Keratinocyte (primary cell): ENCODE measurements around the gene BCAT1. TPM values are rescaled to one million over a fixed set of nuclear protein-coding genes. Genes with fewer than 3 reads are reported as not detected.

Experiments used
- DNase-seq: peaks from one replicate; pipeline ENCODE4 v3.0.0-alpha.2; 2011; ENCODE audit warnings: low read depth, missing footprints, low spot score
- FAIRE-seq: peaks from 2 replicates; lab custom pipeline; 2011; peaks lifted over from hg19 to GRCh38; lab: Jason Lieb, UNC
- H2AFZ ChIP-seq: 2 replicates; pipeline ENCODE4 v1.6.0; 2012; ENCODE audit warnings: low read length, control low read depth, inconsistent platforms; ENCODE audit not compliant: control insufficient read depth
- H3K27ac ChIP-seq: 2 replicates; pipeline ENCODE4 v1.5.1; 2011; ENCODE audit warnings: low read length; ENCODE audit not compliant: control insufficient read depth, insufficient read depth
- H3K27me3 ChIP-seq: 3 replicates; pipeline ENCODE4 v1.6.0; 2011; ENCODE audit warnings: low read length; ENCODE audit not compliant: control insufficient read depth, insufficient read depth; ENCODE audit errors: extremely low read depth
- H3K36me3 ChIP-seq, 2 experiments: 2 replicates in 1 of 2; 3 replicates in 1 of 2; pipeline ENCODE4 v1.5.1; 2011; ENCODE audit warnings: low read length in 2 of 2, mild to moderate bottlenecking in 1 of 2; ENCODE audit not compliant: control insufficient read depth in 2 of 2, insufficient read depth in 2 of 2; ENCODE audit errors: extremely low read depth in 1 of 2
- H3K4me1 ChIP-seq: 3 replicates; pipeline ENCODE4 v1.5.1; 2011; ENCODE audit warnings: low read length; ENCODE audit not compliant: control insufficient read depth, insufficient read depth; ENCODE audit errors: extremely low read depth
- H3K4me2 ChIP-seq: 3 replicates; pipeline ENCODE4 v1.6.0; 2011; ENCODE audit warnings: low read depth, low read length; ENCODE audit not compliant: control insufficient read depth, insufficient read depth; ENCODE audit errors: extremely low read depth
- H3K4me3 ChIP-seq, 3 experiments: fragments of 200-600 bp in 1 of 3; sonication (generic) in 1 of 3; 2 replicates in 2 of 3; 3 replicates in 1 of 3; pipeline ENCODE4 v1.5.1; 2011 to 2016; ENCODE audit warnings: low read length in 3 of 3, mild to moderate bottlenecking in 3 of 3, control low read depth in 2 of 3, inconsistent platforms in 1 of 3, low read depth in 1 of 3, mixed read lengths in 1 of 3, mixed run types in 1 of 3, moderate library complexity in 1 of 3; ENCODE audit not compliant: control insufficient read depth in 2 of 3, insufficient read depth in 2 of 3; ENCODE audit errors: extremely low read depth in 1 of 3
- H3K79me2 ChIP-seq: 2 replicates; pipeline ENCODE4 v1.6.0; 2012; ENCODE audit warnings: low read length; ENCODE audit not compliant: control insufficient read depth, insufficient read depth
- H3K9ac ChIP-seq: 3 replicates; pipeline ENCODE4 v1.6.0; 2011; ENCODE audit warnings: low read length; ENCODE audit not compliant: control insufficient read depth, insufficient read depth; ENCODE audit errors: extremely low read depth
- H3K9me1 ChIP-seq: 3 replicates; pipeline ENCODE4 v1.6.0; 2011; ENCODE audit warnings: low read length; ENCODE audit not compliant: control insufficient read depth, insufficient read depth; ENCODE audit errors: extremely low read depth
- H3K9me3 ChIP-seq: 2 replicates; pipeline ENCODE4 v1.5.1; 2012; ENCODE audit warnings: low read depth, low read length; ENCODE audit not compliant: control insufficient read depth
- H4K20me1 ChIP-seq: 3 replicates; pipeline ENCODE4 v1.6.0; 2011; ENCODE audit warnings: low read length; ENCODE audit not compliant: control insufficient read depth, insufficient read depth; ENCODE audit errors: extremely low read depth
- EZH2 ChIP-seq: IDR thresholded peaks from one replicate; pipeline ENCODE4 v1.6.1; 2012; ENCODE audit warnings: inconsistent platforms, mild to moderate bottlenecking, low read length, moderate library complexity
- dilution Hi-C: fragments of 300-500 bp; cut with MboI; formaldehyde crosslinking; loops from one replicate; pipeline ENCODE4 v1.7.0; 2020; ENCODE audit warnings: low sequenced_read_pairs; ENCODE audit not compliant: extremely low pct_ligation_motif_present
- polyA plus RNA-seq, 5 experiments: library from polyadenylated mRNA; depleted of rRNA in 3 of 5; stranded (reverse) in 3 of 5; stranded (forward) in 1 of 5; unstranded in 1 of 5; fragments of >200 nt; gene quantifications; 1 replicate in 1 of 5; 2 replicates in 3 of 5; 3 replicates in 1 of 5; pipeline versions ENCODE4 v1.2.1 to v1.2.3, GENCODE V29; 2011 to 2012; ENCODE audit warnings: missing spikeins in 2 of 5, low read depth in 1 of 5, low replicate concordance in 1 of 5
- TF ChIP-seq, protein P1 (sequence below), 3 experiments: IDR thresholded peaks in 1 of 3; conservative IDR thresholded peaks in 1 of 3; optimal IDR thresholded peaks in 1 of 3; 2 replicates in 2 of 3; 3 replicates in 1 of 3; pipeline versions ENCODE3 to v1.5.1; 2011; ENCODE audit warnings: low read length in 3 of 3, mild to moderate bottlenecking in 3 of 3, moderate library complexity in 2 of 3, control low read depth in 1 of 3, inconsistent platforms in 1 of 3; ENCODE audit not compliant: insufficient read depth in 2 of 3; ENCODE audit errors: extremely low read depth in 1 of 3

The BCAT1 gene
- polyA plus RNA-seq, 1 donor (not counting 4 experiments of a cell fraction or from before 2014, with no cell fraction given), result 6.5 TPM

GRCh38 chr12:24772813-24773212 lies 176.1 kb downstream of the BCAT1 start:
- no peaks in the 10 kb centered on the region for H3K79me2 ChIP-seq
- no peak for DNase-seq

DNA sequence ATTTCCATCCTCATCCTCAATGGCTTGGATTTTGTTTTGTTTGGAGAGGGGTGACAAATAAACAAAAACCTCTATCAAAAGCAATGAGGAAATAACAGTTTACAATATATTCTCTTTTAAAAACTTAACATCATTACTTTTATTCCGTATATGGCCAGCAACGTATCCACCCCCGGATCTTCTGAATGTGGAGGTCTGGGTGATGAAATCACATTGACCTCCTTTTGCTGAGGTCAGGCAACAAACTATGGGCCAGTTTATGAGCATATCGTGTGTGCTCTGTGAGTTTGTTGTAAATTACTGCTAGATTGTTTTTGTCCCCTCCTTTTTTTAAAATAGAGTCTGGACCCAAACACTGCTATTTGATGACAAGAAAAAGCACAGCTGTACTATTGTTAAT lies 178.1 kb downstream of the BCAT1 start:
- H3K9me3 ChIP-seq, result no peaks in the 10 kb centered on the region
- FAIRE-seq (no peak), DNase-seq (no peak)
- H3K9me1 ChIP-seq, result no peaks in the 10 kb centered on the region
- no peaks in the 10 kb centered on the region for H4K20me1 ChIP-seq
- H3K36me3 ChIP-seq, result no peaks in the 10 kb centered on the region
- no peak overlapping the region for H2AFZ ChIP-seq
- no peak overlapping the region for H3K9ac ChIP-seq
- H3K4me3 ChIP-seq, result no peak overlapping the region
- H3K79me2 ChIP-seq, result no peaks in the 10 kb centered on the region
- H3K4me2 ChIP-seq, result no peak overlapping the region
- dilution Hi-C loops, result no loop called here
- TF ChIP-seq EZH2, result no peak
- TF ChIP-seq, protein P1, sequence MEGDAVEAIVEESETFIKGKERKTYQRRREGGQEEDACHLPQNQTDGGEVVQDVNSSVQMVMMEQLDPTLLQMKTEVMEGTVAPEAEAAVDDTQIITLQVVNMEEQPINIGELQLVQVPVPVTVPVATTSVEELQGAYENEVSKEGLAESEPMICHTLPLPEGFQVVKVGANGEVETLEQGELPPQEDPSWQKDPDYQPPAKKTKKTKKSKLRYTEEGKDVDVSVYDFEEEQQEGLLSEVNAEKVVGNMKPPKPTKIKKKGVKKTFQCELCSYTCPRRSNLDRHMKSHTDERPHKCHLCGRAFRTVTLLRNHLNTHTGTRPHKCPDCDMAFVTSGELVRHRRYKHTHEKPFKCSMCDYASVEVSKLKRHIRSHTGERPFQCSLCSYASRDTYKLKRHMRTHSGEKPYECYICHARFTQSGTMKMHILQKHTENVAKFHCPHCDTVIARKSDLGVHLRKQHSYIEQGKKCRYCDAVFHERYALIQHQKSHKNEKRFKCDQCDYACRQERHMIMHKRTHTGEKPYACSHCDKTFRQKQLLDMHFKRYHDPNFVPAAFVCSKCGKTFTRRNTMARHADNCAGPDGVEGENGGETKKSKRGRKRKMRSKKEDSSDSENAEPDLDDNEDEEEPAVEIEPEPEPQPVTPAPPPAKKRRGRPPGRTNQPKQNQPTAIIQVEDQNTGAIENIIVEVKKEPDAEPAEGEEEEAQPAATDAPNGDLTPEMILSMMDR (optimal IDR thresholded peaks at IDR 0.05 in 1 of 3, IDR thresholded peaks at IDR 0.05 in 1 of 3, conservative IDR thresholded peaks at IDR 0.05 in 1 of 3; ENCODE audit: extremely low read depth in 1 of 3, insufficient read depth in 2 of 3, low read length in 3 of 3), result no peak
- no peaks in the 10 kb centered on the region for H3K27me3 ChIP-seq
- no peaks in the 10 kb centered on the region for H3K4me1 ChIP-seq
- H3K27ac ChIP-seq, result no peak overlapping the region

More at GRCh38 chr12:24772813-24773212, 176.1 kb downstream of the BCAT1 start:
- no peak for TF ChIP-seq EZH2
- TF ChIP-seq, protein P1 (optimal IDR thresholded peaks at IDR 0.05 in 1 of 3, IDR thresholded peaks at IDR 0.05 in 1 of 3, conservative IDR thresholded peaks at IDR 0.05 in 1 of 3; ENCODE audit: extremely low read depth in 1 of 3, insufficient read depth in 2 of 3, low read length in 3 of 3), result no peak
- no peaks in the 10 kb centered on the region for H3K9me1 ChIP-seq
- H3K27me3 ChIP-seq, result no peaks in the 10 kb centered on the region
- H3K36me3 ChIP-seq, result no peaks in the 10 kb centered on the region
- no peak for FAIRE-seq
- no peaks in the 10 kb centered on the region for H4K20me1 ChIP-seq
- H3K9me3 ChIP-seq, result no peaks in the 10 kb centered on the region
- no peak overlapping the region for H3K9ac ChIP-seq
- H3K4me1 ChIP-seq, result no peaks in the 10 kb centered on the region
- no peak overlapping the region for H2AFZ ChIP-seq
- no peak overlapping the region for H3K4me3 ChIP-seq
- no peak overlapping the region for H3K4me2 ChIP-seq
- H3K27ac ChIP-seq, result no peak overlapping the region
- dilution Hi-C loops, result no loop called here
